Muscle of arm (tissue), 14 donors: Measurements from ENCODE around the gene IRX4. TPM values are rescaled to one million over a fixed set of nuclear protein-coding genes. Genes with fewer than 3 reads are reported as not detected.

Experiments used
- DNase-seq: peaks from one replicate; pipeline ENCODE4 v3.0.0-alpha.2; 2013
- long read RNA-seq, 11 donors: transcript quantifications; one replicate each; lab custom pipeline, GENCODE V29; 2026
- polyA plus RNA-seq, 12 donors: library from polyadenylated mRNA; unstranded; fragments of 120-200 nt; gene quantifications; one replicate each; pipeline ENCODE4 v1.2.1, GENCODE V29; 2013; ENCODE audit not compliant: insufficient read length in 12 of 12

Gene IRX4
- 10 to 100 TPM in 1 of 12 donors, 1 to 10 TPM in 2, under 1 TPM in 5, not detected in 4; 0.21 to 13.6 (median 0.41) TPM for polyA plus RNA-seq
- long read RNA-seq, donor 1: 0 reads
- long read RNA-seq, donor 2: 0 reads
- long read RNA-seq, donor 3: 0 reads
- long read RNA-seq, donor 4, partial matches to known transcripts: 0 of 8 reads
- long read RNA-seq, donor 4, other reads (novel, unspliced or antisense): 8 of 8 reads
- long read RNA-seq, donor 5: 0 reads
- long read RNA-seq, donor 6: 0 reads
- long read RNA-seq, donor 7: 0 reads
- long read RNA-seq, donor 8: 0 reads
- long read RNA-seq, donor 9: 0 reads
- long read RNA-seq, donor 10: 0 reads
- long read RNA-seq, donor 11: 0 reads

- DNase-seq: no peak
These were observed at the start of gene IRX4 for GRCh38 chr5:1882337-1883119. TSS of gene IRX4 (minus strand) at chr5:1882925. CDS start at chr5:1882647, 278 bp downstream.

DNA sequence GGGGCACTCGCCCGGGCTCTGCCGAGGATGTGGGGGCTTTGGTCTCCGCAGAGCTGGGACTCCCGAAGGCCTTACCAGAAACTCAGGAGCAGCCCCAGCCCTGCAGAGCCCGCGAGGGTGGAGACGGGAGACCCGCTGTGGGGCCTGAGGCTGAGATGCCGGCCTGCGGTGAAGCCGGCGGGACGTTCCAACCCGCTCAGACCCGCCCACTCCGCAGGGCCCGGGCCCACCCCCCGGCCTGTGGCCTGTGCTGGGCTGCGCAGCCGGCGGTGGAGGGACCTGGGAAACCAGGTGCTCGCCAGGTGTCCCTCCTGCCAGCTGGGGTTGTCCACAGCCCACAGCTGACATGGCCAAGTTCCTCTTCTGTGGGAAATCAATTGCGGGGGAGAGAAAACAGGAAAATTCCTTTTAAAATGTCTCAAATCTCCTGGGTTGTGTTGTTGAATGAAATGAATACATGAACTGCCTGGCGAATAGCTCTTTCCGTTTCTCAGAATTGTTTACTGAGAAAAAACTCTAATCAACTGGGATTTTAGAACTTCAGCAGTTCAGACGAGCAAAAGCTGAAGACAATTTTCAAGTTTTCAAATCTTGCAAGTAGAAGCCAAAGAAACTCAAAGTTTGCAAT, 49.0 kb upstream of the IRX4 start:
- DNase-seq: peak; percentile 38

- DNase-seq: peak; percentile 25
These were observed 48.3 kb upstream of the IRX4 start for GRCh38 chr5:1930880-1931603.

DNA sequence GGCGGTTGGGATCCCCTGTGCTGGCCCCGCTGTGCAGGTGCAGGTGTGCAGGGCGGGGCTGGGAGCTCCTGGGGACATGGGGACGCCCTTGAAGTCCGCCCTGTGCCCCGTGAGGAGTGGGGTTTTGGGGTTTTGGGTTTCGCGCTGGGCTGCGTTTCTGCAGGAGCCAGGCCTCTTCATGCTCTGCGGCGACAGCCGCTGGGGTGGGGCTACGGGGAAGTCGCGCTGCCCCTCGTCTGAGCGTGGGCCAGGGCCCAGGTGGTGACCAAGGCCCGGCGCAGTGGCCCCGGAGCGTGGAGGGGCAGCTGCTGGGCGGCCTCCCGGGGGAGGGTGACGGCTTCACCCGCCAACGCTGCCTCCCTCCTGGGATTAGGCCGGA, 47.8 kb upstream of the IRX4 start:
- DNase-seq: no peak

- no peak for DNase-seq
These were observed 46.6 kb upstream of the IRX4 start for GRCh38 chr5:1929108-1929991.

GRCh38 chr5:1926471-1927341, 44.0 kb upstream of the IRX4 start:
- no peak for DNase-seq

DNA sequence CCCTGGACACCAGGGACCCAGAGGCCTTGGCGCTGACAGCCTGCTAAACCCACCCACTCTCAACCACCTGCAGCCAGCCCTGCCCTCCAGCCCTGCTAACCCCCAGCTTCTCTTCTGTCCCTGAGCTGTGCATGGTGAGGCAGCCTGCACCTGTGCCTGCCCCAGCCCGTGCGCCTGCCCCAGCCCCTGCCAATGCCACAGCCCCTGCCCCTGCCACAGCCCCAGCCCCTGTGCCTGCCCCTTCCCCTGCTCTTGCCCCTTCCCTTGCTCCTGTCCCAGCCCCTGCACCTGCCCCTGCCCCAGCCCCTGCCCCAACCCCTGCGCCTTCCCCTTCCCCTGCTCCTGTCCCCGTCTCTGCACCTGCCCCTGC, 43.3 kb upstream of the IRX4 start:
- no peak for DNase-seq

DNA sequence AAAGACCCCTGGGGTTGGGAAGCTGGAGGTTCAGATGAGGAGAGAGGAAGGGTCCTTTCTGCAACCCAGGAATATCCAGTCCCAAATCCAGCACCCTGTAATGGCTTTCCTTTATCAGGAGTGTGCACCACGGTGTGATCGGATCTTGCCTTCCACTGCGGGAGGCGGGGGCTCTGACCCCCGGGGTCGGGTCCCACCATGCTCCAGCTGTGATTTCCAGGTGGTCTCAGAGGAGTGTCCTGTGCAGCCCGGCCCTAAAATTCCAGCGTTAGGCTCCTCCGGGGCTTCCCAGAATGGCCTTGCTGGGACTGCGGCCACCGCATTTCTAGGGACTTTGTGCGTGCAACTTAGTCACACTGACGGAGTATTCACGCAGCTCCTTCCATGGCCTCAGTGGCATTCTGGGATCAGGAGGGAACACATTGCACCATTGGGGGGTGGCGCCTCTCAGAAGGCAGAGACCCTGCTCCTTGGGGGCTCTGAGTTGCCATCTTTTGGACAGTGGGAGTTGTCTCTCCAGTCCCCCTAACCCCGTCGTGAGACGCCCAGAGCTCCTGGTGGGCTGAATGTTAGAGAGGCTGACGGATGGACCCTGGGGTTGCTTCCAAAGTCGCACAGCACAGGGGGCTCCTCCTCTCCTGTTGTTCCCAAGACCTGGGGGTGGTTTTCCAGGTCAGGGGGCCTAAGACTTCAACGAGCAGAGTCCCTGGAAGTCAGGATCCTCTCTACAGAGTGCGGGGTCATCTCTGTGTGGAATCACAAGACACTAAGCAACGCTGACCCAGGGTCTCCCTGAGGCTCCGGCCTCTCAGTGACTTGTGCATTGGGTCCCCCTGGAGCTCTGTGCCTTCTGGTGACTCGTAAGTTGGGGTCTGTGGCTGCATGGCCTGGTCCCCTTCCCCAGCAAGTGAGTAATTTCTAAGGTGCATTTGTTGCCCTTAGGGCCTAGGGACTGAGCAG, 42.7 kb upstream of the IRX4 start:
- DNase-seq: no peak

DNA sequence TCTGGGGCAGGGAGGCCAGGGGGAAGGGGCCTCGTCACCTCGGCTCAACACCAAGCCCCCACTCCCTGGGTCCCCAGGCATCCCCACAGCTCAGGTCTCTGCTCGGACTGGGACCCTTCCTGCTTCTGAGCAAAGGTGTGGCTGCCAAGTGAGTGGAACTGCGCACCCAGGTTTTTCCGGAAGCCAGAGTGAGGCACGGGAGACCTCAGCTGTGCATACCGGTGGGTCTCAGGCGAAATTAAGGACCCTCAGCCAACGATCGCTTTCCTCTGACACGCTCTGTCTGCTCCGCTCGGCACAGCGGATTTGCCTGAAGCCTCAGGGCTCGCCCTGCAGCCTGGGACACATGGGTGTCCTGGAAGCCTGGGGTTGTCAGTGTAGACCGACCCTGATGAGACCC, 41.0 kb upstream of the IRX4 start:
- DNase-seq: no peak

DNA sequence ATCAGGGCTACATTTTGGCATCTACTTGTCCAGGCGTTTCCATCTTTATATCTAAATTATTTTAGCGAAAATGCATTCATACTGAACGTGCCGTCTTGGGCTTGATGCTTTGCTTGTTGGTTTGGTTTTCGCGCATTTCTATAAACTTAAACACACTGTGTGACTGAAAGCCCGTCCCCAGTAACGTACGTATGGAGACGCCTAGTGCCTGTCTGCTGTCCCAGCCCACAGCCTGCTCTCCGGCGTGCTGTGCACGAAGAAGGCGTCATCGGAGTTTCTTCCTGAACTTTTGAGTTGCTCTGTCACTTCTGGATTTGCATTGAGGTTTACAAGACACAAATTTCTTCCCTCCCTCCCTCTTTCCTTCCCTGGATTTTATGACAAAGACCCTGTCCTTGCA, 40.6 kb upstream of the IRX4 start:
- no peak for DNase-seq

GRCh38 chr5:1921711-1922110, 39.0 kb upstream of the IRX4 start:
- no peak for DNase-seq

DNA sequence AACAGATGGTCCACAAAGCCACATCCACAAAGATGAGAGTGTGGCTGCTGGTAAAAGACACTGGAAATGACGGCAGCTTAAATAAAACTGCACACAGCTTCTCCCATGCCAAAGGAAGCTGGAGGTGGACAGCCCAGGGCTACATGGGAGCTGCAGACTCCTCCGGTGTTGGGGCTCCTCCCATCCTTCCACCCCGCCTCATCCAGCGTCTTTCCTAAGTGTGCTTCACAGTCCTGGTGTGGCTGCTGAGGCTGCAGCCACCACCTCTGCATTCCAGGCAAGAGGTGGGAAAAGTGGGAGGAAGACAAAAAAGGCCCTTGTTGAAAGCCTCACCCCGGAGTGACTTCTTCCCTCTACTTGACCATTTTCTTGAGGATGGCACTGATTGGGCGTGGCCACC, 37.0 kb upstream of the IRX4 start:
- DNase-seq: no peak

- no peak for DNase-seq
These were observed 36.5 kb upstream of the IRX4 start for GRCh38 chr5:1919209-1919566.

GRCh38 chr5:1918488-1919208, 35.9 kb upstream of the IRX4 start:
- no peak for DNase-seq

DNA sequence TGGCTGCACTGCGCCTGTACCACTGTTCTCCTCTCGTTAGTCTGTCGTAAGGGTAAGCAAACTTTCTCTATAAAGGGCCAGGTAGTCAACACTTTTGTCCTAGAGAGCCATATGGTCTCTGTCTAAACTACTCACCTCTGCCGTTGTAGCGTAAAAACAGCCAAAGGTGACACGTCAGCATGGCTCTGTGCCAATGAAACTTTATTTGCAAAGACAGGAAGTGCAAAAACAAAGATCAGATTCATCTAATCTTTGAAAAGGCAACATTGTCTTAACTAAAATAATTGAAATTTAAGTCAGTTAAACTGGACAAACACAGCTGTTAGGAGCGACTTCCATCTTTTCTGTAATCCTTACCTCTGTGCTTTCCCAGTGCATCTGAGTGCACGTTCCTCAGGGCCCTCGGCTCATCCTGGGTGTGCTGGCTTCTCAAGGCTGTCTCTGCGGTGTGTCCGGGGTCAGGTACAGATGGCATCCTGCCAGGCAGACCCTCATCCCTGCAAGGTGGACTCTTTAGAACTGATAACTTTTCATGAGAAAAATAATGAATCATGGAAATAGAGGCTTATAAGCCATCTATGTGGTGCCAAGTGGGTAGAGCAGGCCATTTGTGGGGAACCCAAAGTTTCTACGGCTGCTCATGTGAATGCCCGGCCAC, 35.2 kb upstream of the IRX4 start:
- no peak for DNase-seq

DNA sequence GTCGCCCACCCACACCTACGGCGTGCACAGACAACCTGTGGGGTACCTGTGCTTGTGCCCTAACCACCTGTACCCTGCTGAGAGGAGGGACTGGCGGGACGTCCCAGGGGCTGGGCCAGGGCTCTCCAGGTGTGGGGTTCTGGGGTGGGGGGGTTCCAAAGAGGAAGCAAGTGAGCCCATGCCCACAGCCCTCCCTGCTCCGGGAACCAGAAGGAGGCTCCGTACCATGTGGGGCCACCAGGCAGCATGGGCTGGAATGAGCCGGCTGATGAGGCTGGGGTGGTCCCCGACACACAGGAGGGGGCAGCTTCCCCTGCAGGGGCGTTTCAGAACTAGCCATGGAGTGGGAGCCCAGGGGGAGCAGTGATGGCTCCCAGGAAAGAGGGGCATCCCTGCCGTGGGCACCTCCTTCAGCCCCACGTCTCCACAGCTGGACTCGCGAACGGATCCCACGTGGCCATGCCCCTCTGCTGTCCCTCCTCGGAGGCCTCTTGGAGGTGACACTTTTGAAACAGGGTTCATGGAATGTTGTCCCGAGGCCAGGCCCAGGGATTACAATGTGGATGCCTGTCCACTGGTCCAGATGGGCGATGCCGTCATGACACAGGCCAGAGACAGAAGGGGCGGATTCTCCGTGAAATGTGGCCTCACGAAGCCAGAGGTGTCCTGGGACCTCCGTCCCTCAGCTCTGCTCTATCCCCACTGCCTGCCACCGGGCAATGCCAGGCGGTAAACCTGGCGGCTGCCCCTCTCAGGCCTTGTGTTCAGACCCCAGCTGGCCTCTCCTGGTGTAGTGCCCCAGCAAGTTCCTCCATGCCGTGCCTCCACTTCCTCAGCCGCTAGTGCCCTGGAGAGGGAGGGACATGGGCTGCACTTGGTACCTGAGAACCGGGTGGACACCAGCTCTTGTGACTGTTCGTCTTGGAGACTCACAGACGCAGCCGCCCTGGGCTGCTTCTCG, 33.6 kb upstream of the IRX4 start:
- no peak for DNase-seq

- DNase-seq: no peak
These were observed 32.6 kb upstream of the IRX4 start for GRCh38 chr5:1915316-1915715.
